Esophagus muscularis mucosa (tissue), 3 donors: ENCODE results near the gene CCNK.

Experiments used
- POLR2A ChIP-seq: fragments of 450-650 bp; IDR thresholded peaks from one replicate; pipeline ENCODE4 v1.6.1; 2017; ENCODE audit warnings: antibody characterized with exemption, moderate library complexity, mild to moderate bottlenecking, low read depth
- POLR2AphosphoS5 ChIP-seq, 2 donors: sonication (generic); formaldehyde crosslinking; IDR thresholded peaks; one replicate each; pipeline ENCODE4 v1.6.1; 2017; ENCODE audit warnings: antibody characterized with exemption in 2 of 2
- TF ChIP-seq, protein P1 (sequence below), 3 experiments: fragments of 200-600 bp in 2 of 3; fragments of 450-650 bp in 1 of 3; sonication (generic) in 2 of 3; IDR thresholded peaks; one replicate each; pipeline ENCODE4 v1.5.1; 2017 to 2019; ENCODE audit warnings: antibody characterized with exemption in 3 of 3, mild to moderate bottlenecking in 2 of 3, moderate library complexity in 1 of 3

DNA sequence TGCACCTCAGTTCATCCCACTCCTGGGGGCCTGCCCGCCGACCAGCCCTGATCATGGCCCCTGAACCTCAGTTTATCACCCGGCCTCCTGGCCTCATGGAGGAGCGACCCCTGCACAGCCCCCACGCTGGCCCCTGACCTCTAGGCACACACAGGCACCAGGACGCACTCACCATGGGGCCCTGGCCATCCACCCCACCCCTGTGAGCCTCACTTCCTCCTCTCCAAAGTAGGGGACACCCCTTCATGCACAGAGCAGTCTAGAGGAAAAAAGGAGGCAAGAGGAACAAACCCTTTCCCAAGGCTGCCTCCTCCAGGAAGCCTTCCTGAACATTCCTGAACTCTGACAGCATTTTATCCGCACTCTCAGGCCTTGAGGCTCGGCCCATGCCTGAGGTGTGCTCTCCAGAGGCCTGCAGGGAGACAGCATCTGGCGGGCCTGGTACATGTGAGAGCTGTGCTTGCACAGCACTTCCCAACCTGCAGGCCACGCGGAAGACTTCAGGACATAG lies 39.4 kb downstream of the CCNK start:
- TF ChIP-seq, protein P1, sequence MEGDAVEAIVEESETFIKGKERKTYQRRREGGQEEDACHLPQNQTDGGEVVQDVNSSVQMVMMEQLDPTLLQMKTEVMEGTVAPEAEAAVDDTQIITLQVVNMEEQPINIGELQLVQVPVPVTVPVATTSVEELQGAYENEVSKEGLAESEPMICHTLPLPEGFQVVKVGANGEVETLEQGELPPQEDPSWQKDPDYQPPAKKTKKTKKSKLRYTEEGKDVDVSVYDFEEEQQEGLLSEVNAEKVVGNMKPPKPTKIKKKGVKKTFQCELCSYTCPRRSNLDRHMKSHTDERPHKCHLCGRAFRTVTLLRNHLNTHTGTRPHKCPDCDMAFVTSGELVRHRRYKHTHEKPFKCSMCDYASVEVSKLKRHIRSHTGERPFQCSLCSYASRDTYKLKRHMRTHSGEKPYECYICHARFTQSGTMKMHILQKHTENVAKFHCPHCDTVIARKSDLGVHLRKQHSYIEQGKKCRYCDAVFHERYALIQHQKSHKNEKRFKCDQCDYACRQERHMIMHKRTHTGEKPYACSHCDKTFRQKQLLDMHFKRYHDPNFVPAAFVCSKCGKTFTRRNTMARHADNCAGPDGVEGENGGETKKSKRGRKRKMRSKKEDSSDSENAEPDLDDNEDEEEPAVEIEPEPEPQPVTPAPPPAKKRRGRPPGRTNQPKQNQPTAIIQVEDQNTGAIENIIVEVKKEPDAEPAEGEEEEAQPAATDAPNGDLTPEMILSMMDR (IDR thresholded peaks at IDR 0.05), result no peak
- no peak for TF ChIP-seq POLR2AphosphoS5 (IDR thresholded peaks at IDR 0.05)
- TF ChIP-seq POLR2A, result no peak
